ENCODE data around the gene PMPCA. TPM values are rescaled to one million over a fixed set of nuclear protein-coding genes. Genes with fewer than 3 reads are reported as not detected.

Gene PMPCA
- total RNA-seq, 4 donors from 2014 or later = 29.4 to 38.7 (median 33.5) TPM

DNA sequence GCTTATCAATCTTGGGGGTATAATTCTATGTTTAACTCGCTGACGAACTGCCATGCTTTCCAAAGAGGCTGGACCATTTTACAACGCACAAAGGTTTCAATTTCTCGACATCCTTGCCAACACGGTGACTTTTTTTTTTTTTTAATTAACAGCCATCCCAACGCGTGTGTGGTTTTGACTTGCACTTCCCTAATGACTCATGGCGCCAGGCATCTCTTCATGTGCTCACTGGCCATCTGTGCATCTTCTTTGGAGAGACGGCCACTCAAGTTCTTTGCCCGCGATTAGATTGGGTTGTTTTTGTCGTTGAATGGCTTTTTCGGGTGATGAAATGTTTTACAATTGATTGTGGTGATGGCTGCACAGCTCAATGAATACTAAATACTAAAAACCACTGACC, 24.4 kb upstream of the PMPCA start:
- Histone ChIP-seq H3K27ac (no peak overlapping the region), H3K4me1 (no peaks in the 10 kb centered on the region), H3K9me3 (no peaks in the 10 kb centered on the region), H3K4me3 (no peak overlapping the region), H3K27me3 (no peaks in the 10 kb centered on the region), H3K36me3 (peaks cover 15 to 99% (median 33%) of the 10 kb centered on the region in 3 donors)
- no peak for TF ChIP-seq POLR2A (IDR thresholded peaks at IDR 0.05)
- TF ChIP-seq CTCF (IDR thresholded peaks at IDR 0.05) = no peak
- intact Hi-C loops (cut with DNase I) = no loop called here
- no peak for DNase-seq
- WGBS, 2 donors = 67 to 88% methylated on average over 13 of the region's 13 CpGs

GRCh38 chr9:136387217-136387616, 23.2 kb upstream of the PMPCA start:
- WGBS, 2 donors = 88 to 90% methylated on average over 5 to 11 of the region's 19 CpGs
- Histone ChIP-seq H3K4me1 (no peaks in the 10 kb centered on the region), H3K9me3 (no peaks in the 10 kb centered on the region), H3K4me3 (no peak overlapping the region), H3K27ac (no peak overlapping the region), H3K36me3 (peaks cover 8 to 99% (median 38%) of the 10 kb centered on the region in 3 donors), H3K27me3 (no peaks in the 10 kb centered on the region)
- no peak for TF ChIP-seq POLR2A (IDR thresholded peaks at IDR 0.05)
- TF ChIP-seq CTCF (IDR thresholded peaks at IDR 0.05) = no peak
- intact Hi-C loops (cut with DNase I) = no loop called here
- no peak for DNase-seq

DNA sequence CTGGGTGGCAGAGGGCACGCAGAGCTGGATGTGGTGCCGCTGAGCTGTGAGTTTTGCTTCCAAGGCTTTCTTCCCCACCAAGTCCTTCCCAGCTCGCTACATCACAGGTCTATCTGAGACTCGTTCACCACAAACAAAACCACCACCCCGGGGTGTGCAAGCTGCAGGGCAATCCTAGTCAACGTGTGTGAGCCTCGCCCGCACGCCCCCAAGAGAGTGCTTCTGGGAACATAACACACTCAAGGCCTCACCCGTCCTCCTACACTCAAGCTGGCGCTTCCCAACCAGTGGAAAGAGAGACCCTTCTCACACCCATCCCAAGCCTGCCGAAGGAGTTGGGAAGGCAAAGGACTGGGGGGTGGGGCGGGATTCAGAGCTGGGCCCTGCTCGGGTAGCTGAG, 21.1 kb upstream of the PMPCA start:
- Histone ChIP-seq H3K27ac (no peak overlapping the region), H3K9me3 (no peaks in the 10 kb centered on the region), H3K27me3 (no peaks in the 10 kb centered on the region), H3K4me3 (no peak overlapping the region), H3K4me1 (no peaks in the 10 kb centered on the region), H3K36me3 (peaks cover 20 to 99% (median 37%) of the 10 kb centered on the region in 3 donors)
- no peak for DNase-seq
- no peak for TF ChIP-seq CTCF (IDR thresholded peaks at IDR 0.05)
- TF ChIP-seq POLR2A (IDR thresholded peaks at IDR 0.05) = no peak
- WGBS, 2 donors = 88 to 100% methylated on average over 1 to 6 of the region's 14 CpGs
- intact Hi-C loops (cut with DNase I) = no loop called here

DNA sequence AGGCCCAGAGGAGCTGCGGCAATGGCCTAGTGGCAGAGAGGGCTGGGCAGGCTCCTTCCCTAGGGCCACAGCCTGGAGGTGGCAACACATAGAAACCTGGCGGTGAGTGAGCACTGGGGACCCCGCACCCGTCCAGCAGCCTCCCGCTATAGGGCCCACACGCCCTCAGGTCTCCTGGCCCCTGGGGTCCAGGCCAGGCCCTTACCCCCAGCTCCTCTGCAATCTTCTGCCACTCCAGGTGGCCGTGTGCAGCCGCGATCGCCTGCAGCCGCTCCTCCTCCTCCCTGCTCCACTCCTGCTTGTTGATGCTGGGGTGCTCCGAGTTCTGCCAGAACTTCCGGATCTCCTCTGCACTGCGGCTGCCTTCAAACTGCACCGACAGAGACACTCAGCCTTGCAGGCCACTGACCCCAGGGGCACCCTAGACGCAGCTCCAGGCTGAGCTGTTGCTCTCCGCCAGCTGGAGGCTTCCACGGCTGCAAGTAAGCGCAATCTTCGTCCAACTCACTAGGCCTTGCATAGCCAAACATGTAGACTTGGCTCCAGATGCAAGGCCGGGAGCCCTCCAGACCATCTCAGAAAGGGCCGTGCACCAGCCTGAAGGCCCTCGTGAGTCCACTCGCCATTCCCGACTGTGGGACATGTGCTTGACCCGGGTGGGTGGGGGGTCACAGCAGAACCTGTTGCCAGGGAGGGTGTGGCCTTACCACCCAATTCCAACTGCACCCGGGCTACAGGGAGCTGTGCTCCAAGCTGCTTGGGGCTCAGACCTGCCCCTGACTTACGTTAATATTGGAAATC, 18.5 kb upstream of the PMPCA start:
- TF ChIP-seq CTCF (IDR thresholded peaks at IDR 0.05) = no peak
- no peak for TF ChIP-seq POLR2A (IDR thresholded peaks at IDR 0.05)
- Histone ChIP-seq H3K27me3 (no peaks in the 10 kb centered on the region), H3K27ac (no peak overlapping the region), H3K36me3 (peaks cover 29 to 99% (median 55%) of the 10 kb centered on the region in 3 donors), H3K9me3 (no peaks in the 10 kb centered on the region), H3K4me3 (no peak overlapping the region), H3K4me1 (no peaks in the 10 kb centered on the region)
- WGBS, 2 donors = 90 to 92% methylated on average over 20 to 21 of the region's 28 CpGs
- intact Hi-C loops (cut with DNase I) = no loop called here
- DNase-seq = no peak

DNA sequence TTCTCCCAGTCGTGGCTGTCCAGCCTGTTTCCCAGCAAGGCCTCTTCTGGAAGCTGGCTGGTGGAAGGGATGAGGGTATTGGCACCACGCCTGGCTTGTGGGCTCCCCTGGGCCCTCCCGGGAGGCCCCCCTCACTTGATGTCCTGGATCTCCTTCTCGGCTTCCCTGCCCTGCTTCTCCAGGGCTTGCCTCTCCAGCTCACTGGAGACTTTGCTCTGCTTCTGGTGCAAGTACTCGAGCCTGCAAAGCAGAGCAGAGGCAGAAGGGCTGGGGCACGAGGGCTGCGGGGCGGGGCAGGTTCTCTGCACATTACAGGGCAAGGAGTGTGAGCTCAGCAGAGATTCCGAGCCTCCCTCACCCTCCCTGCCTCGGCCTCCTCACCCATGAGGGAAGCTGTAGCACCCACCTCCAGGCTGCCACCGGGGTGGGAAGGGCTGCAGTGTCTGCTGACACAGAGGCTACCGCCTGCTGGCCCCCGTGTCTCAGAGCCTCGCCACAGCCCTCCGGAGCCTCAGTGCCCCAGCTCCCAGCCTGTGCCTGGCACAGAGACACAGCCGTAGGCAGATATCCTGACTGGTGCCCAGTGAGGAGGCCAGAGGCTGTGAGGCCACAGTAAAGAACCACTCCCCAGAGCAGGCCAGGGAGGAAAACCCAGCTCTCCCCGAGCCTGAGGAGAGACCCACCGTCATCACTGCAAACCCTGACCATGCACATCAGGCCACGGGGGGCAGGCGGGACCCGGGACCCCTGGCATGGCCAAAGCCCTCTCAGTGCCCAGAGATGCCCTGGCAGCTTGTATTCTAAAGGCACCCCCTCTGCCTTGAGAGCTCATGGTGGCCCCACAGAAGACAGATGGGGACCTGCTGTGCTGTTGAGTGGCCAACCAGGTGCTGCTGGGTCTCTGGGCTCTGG, 17.7 kb upstream of the PMPCA start:
- H3K4me1 ChIP-seq = no peaks in the 10 kb centered on the region
- TF ChIP-seq POLR2A (IDR thresholded peaks at IDR 0.05) (no peak), CTCF (IDR thresholded peaks at IDR 0.05) (no peak)
- intact Hi-C loops (cut with DNase I) = no loop called here
- no peak overlapping the region for H3K4me3 ChIP-seq
- H3K9me3 ChIP-seq = no peaks in the 10 kb centered on the region
- H3K36me3 ChIP-seq = peaks cover 23 to 99% (median 51%) of the 10 kb centered on the region in 3 donors
- 76 to 92% methylated on average over 4 to 5 of the region's 21 CpGs for WGBS, 2 donors
- no peaks in the 10 kb centered on the region for H3K27me3 ChIP-seq
- H3K27ac ChIP-seq = no peak overlapping the region
- DNase-seq = no peak

All from esophagus squamous epithelium (tissue), 5 donors.